CD1c-positive myeloid dendritic cell (primary cell): ENCODE data around the gene DDX4.
"Not testable (repeated sequence)": the region's sequence is repeated elsewhere in the genome, so short reads cannot be mapped to it uniquely, and the experiment has no call there.

Source experiments
- DNase-seq: peaks from one replicate; pipeline ENCODE4 v3.0.0-alpha.2; 2016; ENCODE audit errors: extremely low spot score

DDX4 gene

DNA sequence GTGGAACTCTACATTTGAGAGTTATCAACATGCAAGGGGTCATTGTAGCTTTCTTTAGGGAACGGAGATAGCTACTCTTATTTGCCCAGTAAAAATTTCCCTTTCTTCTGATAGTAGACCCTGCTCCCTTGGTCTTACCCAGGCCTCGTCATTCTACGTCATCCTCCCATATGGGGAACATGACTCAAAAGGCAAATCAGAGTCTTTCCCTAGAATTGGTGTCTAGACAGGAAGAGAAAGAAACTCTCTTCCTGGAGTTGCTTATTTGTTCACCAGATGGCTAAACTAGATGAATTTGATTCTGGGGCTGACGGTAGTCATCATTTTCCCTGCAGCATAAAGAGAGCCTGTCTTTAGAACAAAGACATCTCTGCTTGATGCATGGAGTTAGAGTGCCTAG, 13.6 kb upstream of the DDX4 start:
- no peak for DNase-seq

DNA sequence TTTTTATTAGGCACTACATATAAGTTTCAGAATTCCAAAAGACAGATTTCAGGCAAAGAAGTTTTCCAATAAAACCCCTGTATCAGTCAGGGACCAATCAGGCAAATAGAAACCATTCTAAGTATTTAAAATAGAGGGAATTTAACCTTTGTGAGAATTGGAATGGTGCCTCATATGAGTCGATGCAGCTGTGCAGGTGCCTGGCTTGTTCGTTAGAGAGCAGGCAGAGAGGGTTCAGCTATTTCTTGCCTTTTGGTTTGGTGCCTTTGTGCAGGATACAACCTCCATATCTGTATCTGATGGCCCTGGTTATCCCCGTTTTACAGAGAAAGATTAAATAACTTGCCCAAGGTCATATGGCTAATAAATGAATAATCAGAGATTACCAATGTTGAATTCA, 6.0 kb upstream of the DDX4 start:
- DNase-seq: no peak

DNA sequence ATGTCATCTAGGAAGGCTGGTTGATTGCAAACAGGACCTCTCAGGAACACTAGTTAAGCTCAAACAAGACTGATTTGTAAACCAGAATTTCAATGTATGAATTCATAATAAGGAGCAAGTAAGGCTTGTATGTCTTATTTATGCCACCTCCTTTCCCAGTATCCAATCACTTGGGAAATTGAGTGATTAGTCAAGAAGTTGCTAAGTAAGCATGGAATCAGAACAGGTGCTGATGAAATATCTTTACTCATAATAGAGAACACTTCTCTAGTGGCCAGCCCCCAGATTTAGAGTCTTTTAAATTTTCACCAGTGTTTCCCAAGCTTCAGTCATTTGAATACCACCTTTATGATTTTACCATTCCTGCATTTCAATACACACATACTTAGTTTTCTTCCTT, 5.3 kb upstream of the DDX4 start:
- no peak for DNase-seq

DNA sequence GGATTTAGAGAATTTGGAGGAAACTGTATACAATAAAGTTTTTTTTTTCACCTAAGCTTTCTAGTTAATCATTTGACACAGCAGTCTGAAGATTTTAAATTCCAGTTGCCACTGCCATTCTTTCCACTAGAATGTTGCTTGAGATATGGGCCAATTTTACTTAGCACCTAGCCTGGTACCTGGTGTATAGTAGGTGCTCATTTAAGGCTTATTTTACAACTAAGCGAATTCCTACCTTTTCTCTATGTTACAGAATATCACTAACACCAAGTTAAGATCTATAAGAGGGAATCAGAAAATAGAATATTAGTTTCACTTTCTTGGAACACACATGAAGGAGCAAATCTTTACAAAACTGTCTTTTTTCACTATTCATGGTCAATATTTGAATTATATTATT, 3.2 kb upstream of the DDX4 start:
- DNase-seq: no peak

DNA sequence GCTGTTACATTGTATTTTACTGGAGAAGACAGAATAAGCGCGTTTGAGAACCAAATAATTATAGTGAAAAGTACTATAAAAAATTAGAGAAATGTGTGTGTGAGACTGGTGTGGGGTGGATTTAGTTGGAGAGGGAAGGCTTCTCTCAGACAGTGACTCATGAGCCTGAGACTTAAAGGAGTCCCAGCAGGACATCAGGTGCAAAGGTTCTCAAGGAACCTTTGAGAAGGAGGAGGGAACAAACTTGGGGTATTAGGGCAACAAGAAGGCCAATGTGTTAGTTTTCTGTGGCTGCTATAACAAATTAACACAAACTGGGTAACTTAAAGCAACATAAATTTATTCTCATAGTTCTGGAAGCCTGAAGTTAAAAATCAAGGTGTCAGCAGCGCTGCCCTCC, 4.9 kb downstream of the DDX4 start:
- no peak for DNase-seq

DNA sequence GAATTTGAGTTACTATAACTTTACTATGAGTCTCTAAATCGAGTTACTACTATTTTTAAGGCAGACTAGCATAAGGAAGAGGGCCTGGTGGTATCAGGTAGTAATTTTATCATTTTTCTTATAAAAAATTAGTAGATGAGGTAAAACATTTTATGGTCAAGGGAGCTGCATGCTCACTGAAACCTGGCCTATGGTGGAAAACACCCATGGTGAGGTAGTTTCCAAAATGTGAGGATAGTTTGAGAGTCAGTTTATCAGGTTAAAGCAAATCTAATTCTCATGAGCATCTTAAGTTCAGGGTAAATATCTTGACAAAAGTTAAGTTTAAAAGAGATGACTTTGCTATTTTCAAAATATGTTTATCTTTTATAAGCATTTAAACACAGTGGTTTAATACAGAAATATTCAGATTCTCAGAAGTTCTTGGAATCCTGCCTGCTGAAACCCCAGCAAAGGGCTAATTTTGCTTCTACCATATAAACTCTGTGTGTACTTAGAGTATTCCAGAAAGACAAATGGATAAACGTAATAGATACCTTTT, 10.0 kb downstream of the DDX4 start:
- no peak for DNase-seq

DNA sequence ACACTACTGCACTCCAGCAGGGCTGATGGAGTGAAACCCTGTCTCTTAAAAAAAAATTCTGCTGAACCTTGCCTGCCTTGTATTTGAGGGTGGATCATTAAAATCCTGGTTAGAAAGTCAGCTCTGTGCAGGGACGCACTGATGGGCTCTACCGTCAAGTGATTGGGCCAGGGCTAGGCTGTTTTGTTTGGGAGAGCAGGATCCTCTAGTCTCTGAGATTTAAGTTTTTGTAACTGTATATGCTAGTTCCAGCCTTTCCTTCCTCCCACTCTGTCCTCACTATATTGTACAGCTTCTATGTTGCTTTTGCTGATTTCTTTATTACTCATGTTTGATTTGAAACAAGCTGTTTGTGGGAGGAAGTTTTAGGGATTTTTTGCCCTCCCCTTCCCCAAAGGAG, 11.5 kb downstream of the DDX4 start:
- DNase-seq: no peak

DNA sequence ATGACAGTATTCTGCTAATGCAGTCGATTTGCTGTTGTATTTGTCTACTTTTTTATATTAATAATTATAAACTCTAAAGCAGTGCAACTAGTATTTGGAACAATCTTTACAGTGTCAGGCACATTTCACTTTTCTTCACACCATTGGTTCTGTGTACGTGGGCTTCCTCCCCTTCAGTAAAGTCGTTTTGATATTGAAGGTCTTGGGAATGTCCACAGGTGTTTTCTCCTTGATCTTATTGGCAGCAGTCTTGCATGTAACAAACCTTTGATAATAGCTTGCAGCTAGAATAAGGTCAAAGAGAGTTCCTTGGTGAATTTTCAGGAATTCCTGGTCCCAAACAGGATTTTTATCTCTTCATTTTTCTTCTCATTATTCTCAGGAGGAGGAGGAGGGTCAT, 12.2 kb downstream of the DDX4 start:
- DNase-seq: no peak

DNA sequence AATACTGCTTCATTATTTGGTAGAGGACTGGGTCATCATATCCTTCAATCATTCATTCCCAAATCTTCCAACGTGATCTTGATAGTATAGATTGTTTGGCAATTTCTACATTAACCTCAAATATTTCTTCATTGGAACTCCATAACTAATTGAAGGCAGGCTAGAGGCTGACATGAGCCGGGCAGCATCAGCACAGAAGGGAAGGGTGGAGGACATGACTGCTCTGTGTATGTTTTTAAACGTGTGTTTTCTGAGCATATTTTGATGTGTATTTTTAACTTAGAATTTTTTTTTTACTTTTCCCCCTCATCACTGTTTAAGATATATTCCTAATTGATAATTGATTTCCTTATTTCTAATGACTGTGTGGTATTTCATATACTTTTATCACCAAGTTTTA, 12.6 kb downstream of the DDX4 start:
- DNase-seq: no peak

DNA sequence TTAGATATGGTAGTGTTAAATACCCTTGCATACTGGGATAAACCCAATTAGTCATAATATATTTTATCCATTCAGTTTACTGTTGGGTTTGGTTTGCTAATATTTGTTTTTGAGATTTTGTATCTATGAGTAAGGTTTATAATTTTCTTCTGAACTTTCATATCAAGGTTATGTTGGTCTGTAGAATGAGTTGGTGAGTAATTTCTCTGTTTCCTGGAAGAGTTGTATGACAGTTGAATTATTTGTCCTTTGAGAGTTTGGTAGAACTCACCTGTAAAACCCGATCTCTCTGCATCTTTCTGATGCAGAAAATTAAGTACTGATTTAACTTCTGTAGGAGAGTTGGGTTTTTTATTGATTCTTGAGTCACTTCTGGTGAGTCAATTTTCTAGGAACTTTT, 20.4 kb downstream of the DDX4 start:
- DNase-seq: no peak

DNA sequence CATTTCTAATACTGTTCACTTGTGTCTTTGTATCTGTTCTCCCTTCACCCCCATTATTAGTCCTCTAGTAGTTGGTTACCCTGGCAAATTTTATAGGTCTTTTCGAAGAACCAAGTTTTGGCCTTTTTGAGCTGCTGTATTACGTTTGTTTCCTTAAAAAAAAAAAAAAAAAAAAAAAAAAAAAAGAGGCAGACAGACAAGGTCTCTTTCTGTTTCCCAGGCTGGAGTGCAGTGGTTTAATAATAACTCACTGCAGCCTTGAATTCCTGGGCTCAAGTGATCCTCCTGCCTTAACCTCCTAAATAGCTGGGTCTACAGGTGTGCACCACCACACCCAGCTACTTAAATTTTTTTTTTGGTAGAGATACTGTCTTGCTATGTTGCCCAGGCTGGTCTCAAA, 20.9 kb downstream of the DDX4 start:
- no peak for DNase-seq

DNA sequence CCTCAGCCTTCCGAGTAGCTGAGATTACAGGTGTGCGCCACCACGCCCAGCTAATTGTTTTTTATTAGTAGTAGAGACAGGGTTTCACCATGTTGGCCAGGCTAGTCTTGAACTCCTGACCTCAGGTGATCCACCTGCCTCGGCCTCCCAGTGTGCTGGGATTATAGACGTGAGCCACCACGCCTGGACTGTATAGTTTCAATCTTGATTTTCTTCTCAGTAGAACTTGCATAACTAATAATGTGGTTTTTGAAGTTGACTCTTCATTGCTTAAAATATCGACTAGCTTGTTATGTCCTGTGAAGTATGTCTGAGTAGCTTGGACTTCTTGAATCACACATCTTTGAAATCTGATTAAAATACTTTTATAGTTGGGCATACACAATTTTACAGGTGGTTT, 23.9 kb downstream of the DDX4 start:
- DNase-seq: not testable (repeated sequence)

DNA sequence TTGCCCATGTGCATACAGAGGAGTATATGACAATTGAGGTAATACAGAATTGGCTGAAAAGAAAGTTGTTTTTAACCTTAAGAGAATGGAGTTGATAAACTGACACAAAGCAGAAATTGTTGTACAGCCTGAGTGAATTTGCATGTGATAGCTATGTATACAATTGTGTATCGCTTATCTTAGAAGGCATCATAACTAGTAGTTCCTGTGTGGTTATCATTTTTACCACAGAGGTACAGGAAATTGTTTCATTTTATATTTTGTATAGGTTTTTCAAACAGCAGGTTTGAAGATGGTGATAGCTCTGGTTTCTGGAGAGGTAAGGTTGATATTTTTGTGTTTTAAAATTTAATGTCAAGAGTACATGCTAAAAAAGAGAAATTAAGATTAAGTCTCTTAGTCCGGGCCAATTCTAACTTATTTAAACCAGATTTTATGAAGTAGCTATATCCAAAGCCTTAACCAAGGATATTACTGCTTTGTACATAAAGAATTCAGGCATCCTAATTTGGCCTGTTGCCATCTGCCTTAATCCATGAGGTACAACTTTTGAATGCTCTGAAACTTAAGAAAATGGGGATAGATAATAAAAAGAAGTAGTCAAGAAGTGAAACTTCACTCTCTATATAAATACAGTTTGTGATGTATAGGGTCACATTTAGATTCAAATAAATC, 26.0 kb downstream of the DDX4 start:
- no peak for DNase-seq

DNA sequence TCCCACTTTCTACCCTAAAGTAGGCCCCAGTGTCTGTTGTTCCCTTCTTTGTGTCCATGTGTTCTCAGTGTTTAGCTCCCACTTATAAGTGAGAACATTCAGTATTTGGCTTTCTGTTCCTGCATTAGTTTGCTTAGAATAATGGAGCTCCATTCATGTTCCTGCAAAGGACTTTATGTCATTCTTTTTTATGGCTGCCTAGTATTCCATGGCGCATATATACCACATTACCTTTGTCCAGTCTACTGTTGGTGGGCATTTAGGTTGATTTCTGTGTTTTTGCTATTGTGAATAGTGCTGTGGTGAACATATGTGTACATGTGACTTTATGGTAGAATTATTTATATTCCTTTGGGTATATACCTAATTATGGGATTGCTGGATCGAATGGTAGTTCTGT, 30.4 kb downstream of the DDX4 start:
- DNase-seq: no peak

DNA sequence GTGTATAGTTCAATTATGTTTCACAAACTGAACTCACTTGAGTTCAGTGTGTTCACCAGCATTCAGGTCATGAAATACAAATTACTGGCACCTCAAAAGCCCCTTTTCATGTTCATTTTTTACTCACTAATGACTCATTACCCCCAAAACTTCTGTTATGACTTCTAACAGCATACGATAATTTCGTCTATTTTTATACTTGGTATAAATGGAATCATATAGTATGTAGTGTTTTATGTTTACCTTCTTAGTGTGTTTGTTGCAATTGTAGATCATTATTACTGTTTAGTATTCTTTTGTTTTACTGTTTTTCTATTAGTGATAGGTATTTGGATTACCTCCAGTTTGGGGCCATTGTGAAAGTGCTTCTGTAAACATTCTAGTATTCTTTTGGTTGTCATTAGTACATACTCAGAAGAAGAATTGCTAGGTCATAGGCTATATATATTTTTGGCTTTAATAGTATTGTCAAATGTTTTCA, 33.4 kb downstream of the DDX4 start:
- DNase-seq: no peak

DNA sequence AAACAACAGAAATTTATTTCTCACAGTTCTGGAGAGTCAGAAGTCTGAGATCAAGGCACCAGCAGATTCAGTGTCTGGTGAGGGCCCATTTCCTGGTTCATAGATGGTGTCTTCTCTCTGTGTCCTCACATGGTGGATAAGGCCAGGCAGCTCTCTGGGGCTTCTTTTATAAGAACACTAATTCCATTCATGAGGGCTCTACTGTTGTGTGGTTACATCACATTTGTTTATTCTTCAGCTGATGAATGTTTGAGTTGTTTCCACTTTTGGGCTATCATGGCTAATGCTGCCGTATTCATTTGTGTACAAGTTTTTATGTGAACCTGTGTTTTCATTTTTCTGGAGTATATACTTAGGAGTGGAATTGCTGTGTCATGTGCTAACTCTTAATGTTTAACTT, 35.2 kb downstream of the DDX4 start:
- DNase-seq: no peak

DNA sequence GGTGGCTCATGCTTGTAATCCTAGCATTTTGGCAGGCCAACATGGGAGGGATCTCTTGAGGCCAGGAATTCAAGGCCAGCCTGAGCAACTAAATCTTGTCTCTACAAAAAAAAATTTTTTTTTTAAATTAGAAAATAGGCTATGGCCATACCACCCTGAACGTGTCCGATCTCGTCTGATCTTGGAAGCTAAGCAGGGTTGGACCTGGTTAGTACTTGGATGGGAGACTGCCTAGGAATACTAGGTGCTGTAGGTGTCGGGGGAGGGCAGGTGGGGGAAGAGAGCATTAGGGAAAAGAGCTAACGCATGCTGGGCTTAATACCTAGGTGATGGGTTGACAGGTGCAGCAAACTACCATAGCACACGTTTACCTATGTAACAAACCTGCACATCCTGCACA, 39.5 kb downstream of the DDX4 start:
- DNase-seq: no peak

DNA sequence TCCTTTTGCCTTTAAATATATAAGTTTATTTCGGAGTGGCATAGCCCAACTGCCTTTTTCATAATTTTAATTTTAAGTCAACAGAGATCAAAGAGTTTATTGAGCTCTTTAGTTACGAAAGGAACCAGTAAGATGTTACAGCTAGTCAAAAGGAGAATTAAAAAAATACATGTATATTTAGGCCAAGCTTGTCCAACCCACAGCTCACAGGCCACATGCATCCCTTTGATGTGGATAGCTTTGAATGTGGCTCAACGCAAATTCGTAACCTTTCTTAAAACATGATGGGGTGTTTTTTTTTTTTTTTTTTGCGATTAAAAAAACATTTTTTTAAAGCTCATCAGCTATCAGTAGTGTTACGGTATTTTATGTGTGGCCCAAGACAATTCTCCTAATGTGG, 63.1 kb downstream of the DDX4 start:
- DNase-seq: no peak

DNA sequence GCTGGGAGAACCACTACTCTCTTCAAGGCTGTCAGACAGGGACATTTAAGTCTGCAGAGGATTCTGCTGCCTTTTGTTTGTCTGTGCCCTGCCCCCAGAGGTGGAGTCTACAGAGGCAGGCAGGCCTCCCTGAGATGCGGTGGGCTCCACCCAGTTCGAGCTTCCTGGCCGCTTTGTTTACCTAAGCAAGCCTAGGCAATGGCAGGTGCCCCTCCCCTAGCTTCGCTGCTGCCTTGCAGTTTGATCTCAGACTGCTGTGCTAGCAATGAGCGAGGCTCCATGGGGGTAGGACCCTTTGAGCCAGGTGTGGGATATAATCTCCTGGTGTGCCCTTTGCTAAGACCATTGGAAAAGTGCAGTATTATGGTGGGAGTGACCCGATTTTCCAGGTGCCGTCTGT, 71.0 kb downstream of the DDX4 start:
- not testable (repeated sequence) for DNase-seq

DNA sequence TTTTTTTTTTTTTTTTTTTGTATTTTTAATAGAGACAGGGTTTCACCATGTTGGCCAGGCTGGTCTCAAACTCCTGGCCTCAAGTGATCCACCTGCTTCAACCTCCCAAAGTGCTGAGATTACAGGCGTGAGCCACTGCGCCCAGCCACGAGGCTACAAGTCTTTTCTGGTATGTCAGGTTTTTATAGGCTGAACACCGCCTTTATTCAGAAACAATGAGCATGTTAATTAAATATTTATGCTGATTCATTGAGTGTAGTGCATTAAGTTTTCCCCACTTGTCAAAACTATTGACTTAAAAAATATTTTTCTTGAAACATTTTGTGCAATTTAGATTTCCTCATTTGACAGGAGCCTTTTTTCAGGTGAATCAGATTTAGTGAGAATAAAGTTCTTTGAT, 78.1 kb downstream of the DDX4 start:
- not testable (repeated sequence) for DNase-seq

DNA sequence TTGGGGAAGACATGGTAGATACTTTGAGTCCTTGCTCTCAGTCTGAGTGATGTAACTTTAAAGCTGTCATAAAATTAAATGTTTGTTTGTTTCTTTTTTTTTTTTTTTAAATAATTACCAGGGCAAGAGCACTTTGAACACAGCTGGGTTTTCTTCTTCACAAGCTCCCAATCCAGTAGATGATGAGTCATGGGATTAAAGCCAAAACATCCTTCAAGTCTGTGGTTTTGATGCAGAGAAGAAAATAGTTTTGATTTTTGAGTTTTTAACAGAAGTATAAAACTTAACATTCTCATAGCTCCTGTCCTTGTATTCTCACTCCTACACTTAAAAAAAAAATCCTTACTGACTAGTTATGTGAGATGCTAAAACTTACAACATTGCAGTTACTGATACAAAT, 78.5 kb downstream of the DDX4 start:
- no peak for DNase-seq

DNA sequence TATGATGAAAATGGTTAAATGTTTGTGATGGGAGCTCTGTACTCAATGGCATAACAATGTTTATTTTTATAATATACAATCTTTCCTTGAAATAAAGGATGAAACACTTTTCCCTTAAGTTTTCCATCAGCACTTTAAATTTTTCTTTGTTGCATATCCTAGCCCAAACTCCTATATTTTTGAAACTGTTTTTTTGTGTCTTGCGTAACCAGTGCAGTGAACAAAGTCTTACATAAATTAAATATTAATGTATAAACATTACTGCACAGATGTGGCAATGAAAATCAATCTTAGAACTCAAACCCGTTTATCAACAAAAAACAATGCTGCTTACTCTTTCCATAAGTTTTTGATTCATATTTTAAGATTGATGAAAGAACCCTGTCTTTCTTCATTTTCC, 79.2 kb downstream of the DDX4 start:
- no peak for DNase-seq

DNA sequence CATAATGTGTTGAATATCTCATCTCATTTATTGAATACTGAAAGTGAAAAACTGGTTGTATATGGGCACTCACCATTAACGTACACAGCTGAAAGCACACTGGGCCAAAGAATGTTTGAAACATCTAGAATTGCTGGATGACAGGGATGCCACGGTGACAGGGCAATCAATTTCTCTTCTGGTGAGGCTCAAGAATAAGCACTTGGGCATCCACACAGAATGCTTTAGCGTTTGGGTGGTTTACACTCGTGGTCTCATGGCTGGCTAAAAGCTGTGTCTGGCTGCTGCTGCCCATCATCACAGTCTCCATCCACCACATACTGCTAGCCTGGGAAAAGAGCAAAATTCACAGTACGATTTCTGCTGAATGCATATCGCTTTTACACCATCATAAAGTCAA, 82.6 kb downstream of the DDX4 start:
- no peak for DNase-seq
